Measurements from ENCODE around the gene AP3D1.

DNA sequence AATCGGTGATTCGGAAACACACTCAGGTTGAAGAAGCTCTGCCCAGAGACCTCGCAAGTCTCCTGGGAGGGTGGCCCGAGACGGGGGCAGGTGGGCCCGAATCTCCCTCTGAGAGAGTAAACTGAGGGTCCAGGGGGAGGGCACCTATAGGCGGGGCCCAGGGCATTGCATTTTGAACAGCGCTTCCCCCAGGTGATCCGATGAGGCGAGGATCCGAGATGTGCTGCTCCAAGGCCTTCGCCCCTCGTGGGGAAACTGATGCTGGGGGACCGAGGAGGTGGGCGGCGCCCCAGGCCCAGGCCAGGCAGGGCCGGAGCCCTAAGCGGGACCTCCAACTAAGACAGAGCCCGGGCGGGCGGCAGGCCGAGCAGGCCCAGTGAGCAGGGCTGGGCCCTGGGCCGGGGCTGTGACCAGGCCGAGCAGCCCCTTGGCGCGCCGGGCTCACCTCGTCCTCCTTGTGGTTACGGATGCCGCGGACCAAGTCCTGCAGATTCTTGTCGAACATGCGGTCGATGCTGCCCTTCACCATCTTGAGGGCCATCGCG, 500 bp downstream of the AP3D1 start:
- no peak for TF ChIP-seq CTCF (IDR thresholded peaks at IDR 0.05 in 4 of 5, conservative IDR thresholded peaks at IDR 0.05 in 1 of 5)
- TF ChIP-seq POLR2A (IDR thresholded peaks at IDR 0.05), result no peak
